CD4-positive, alpha-beta T cell treated with Interleukin-4 for 1 hour (primary cell): ENCODE measurements around the gene MITF.

Source experiments
- DNase-seq, 2 donors: peaks; one replicate each; pipeline ENCODE4 v3.0.0-alpha.2; 2020 to 2022

MITF gene

GRCh38 chr3:69729147-69729919, 9.9 kb upstream of the MITF start:
- no peak for DNase-seq

DNA sequence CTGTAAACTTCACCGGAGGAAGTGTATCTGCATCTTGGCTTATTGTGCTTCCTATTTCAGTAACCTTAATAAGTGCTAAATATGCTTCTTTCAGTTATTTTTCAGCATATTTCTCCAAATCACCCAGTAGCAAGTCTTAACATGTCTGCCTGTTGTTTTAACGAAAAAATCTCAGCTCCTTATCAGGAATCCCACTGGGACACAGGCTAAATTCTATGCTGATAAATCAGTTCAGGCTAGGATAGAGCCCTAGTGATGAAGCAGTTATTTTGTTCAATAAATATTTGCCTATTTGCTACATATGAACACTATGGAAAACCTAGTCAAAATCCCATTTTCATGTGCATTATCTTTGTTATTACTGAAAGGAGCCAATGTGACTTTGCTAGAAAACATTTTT, 8.2 kb upstream of the MITF start:
- no peak for DNase-seq

DNA sequence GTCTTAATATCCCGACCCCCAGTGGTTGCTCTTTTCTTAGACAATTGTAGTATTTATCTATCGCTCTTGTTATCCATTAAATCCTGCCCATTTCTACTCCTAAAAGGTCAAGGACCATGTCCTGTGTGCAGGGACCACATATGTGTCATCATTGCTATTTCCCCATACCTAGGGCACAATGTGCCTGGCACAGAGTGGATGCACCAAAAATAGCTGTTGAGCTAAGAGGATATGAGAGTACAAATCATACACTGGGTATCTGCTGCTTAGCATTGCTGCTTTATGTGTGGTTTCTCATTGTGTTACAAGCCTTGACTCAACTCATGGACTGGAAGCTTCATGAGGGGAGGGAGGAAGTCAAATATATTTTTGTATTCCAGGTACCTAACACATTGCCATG, 3.4 kb upstream of the MITF start:
- DNase-seq: no peak

DNA sequence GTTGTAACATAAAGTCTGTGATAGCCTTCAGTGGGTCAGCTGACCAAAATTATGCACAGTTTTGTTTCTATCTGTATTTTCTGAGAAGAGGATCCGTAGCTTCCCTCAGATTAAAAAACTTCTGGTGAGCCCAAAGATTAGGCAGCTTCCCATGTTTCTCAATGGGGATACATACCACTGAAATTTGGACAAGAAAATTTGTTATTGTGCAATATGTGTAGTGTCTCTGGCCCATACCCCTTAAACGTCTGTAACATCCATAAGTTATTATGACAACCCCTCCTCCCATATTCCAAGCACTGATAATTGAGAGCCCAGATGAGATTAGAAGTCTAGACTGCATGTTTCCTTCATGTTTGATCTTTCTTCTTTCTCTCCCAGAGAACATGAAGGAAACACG, 1.9 kb upstream of the MITF start:
- no peak for DNase-seq

GRCh38 chr3:69738315-69738714, 949 bp upstream of the MITF start:
- DNase-seq: no peak

DNA sequence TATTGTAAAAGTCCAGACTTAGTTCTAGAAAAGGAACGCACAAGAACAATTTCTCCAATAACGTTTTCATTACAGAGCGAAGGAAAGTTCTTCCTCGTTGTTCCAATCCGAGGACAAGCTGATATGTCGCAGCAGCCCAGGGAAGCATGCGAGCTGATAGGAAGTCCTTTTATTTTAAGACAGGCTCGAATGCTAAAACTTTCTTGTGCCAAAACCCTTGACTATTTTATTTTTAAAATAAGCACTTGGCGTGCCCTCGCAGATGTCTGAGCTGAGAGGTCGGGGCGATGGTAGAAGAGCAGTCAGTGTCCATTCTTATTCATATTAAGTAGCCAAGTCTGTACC, 433 bp upstream of the MITF start:
- no peak for DNase-seq

GRCh38 chr3:69740103-69741021, 1.1 kb downstream of the MITF start:
- no peak for DNase-seq

- DNase-seq: no peak
Observed at GRCh38 chr3:69741032-69741767, 1.9 kb downstream of the MITF start.

- DNase-seq: no peak
Observed at GRCh38 chr3:69742391-69742790, 3.1 kb downstream of the MITF start.

DNA sequence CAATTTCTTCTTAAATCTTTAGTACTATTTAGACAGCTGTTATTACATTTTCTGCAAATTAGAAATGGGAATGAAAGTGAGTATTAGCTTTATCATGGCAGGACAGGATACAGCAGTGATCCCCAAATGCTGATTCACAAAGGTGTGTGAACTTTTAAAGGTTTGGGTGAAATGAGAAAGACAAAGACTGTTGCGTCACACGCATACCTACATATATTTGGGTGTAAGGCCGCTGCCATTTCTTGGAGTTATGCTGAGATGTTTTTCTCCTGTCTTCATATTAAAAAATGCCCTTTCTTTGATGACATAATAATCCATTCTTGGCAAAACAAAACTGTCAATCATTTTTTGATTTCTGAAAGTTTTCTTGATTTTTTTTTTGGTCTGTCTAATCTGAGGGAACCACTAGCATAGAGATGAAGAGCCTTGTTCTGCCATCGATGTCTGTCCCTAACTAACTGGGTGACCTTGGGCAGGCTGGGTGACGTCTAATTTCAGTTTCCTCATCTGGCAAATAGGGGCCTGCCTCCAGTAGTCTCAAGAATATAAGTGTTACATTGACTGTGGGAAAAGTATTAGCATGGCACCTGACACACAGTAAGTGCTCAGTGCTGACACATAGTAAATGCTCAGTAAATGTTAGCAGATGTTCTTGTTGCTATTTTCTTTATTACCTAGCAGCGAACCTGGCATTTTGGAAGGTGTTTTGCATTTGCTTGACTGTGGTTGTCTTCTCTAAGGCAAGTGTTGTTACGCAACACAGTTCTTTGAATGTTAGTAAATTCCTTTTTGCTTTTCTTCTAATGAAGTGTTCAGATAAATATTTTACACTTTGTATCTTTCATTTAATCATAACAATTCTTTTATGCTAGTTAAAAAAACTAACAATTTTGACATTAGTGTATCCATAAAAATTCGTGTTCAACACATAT, 5.0 kb downstream of the MITF start:
- DNase-seq: no peak

DNA sequence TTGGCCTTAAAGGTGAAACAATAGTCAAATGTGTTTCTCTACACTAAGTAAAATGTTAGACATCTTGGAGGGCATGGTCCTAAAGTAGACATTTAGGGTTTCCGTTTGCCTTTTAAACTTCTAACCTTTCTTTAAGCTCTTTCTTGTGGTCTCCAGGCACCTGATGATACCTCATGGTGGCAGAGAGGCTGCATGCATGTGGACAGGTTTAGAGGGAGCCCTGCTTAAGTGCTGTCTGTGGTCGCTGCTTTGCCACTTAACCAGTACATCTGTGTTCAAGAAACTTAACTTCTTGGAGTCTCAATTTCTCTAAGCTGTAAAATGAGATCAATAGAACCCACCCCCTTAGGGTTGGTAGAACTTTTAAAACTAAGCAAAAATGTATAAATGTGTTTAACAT, 6.2 kb downstream of the MITF start:
- DNase-seq: no peak

DNA sequence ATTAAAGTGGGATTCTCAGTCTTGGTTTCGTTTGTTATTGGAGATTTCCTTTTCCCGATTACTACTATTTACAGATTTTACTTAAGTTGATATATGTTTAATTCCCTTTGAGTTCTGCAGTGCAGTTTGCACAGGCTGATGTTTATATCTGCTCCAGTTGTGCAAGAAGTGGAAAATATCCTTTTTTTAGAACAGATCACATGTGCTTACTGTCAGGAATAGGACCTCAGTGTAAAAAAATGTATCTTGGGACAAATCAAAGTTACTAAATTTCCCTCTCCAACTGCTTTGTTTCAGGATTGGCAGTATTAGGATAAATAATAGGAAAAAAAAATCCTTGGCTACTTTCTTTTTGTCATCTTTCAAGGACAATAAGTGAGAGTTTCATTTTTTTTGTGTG, 6.9 kb downstream of the MITF start:
- DNase-seq: no peak

DNA sequence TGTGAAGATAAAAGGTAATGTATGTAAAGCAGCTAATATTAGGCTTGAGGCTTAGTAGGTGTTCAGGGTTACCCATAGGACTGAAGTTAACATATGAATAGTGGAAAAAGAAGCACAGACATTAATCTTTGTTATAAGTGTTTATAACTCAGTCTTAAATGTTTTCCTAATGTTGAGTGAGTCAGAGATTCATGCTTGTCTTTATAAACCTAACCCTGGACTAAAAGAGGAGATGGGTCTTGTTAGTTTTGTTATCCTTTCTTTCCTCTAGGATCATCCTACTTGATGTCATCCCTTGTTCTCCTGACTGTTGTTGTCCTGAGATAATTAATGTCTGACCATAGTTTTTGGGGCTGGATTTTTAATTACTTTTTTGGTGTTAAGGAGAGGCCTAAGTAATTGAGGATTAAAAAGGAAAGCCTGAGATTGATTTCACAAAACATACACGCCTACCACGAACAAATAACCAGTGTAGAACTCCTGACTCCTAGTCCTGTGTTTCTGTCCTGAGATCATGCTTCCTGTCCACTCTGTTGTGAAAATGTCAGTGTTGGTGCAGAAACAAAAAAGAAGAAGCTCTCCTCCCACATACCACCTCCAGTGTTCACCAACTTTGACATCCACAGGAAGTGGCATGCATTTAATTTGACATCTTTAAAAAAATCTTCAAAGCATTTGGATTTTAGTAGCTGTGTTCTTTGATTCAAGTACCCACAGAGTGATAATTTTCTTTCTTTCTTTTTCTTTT, 8.4 kb downstream of the MITF start:
- no peak for DNase-seq

GRCh38 chr3:69748503-69748902, 9.2 kb downstream of the MITF start:
- DNase-seq: no peak

GRCh38 chr3:69749461-69749860, 10.2 kb downstream of the MITF start:
- DNase-seq: no peak

DNA sequence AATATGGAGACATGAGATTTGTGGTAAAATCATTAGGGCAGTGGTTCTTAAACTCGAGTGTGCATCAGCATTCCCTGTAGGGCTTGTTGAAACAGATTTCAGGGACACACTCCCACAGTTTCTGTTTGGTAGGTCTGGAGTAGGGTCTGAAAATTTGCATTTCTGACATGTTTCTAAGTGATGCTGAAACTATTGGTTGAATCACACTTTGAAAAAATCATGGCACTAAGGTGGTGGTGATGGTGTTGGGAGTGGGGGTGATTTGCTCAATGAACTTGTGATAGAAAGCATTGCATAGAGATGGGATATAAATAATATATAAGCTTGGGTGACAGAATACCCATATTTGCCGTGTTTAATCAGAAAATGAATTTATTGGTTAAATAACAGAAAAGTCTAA, 11.3 kb downstream of the MITF start:
- DNase-seq: no peak

DNA sequence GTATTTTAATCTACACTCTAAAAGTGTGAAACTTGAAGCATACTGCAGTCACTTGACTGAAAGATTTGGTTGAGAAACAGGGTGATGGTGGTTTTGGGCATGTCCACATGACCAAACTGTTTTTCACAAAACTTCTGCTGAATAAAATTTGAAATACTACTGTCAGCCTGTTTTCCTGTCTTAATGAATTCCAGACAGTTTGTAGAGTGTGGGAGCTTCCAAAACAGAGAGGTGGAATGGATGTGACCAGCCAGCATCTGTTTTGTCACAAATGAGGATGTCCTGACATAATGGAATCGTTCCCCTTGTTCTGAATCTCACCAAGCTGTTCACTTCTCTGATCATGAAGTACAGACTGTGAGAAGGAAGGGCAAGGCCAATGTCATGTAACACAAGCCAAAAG, 11.8 kb downstream of the MITF start:
- no peak for DNase-seq

- no peak for DNase-seq
Observed at GRCh38 chr3:69752241-69752640, 13.0 kb downstream of the MITF start.

DNA sequence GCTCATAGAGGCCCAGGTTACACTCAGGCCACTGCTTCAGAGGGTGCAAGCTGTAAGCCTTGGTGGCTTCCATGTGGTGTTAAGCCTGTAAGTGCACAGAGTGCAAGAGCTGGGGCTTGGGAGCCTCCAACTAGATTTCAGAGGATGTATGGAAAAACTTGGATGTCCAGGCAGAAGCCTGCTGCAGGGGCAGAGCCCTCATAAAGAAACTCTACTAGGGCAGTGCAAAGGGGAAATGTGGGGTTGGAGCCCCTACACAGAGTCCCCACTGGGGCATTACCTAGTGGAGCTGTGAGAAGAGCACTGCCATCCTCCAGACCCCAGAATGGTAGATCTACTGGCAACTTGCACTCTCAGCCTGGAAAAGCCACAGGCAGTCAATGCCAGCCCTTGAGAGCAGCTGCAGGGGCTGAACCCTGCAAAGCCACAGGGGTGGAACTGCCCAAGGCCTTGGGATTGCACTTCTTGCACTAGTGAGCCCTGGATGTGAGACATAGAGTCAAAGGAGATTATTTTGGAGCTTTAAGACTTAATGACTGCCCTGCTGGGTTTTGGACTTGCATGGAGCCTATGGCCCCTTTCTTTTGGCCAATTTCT, 14.0 kb downstream of the MITF start:
- DNase-seq: no peak

DNA sequence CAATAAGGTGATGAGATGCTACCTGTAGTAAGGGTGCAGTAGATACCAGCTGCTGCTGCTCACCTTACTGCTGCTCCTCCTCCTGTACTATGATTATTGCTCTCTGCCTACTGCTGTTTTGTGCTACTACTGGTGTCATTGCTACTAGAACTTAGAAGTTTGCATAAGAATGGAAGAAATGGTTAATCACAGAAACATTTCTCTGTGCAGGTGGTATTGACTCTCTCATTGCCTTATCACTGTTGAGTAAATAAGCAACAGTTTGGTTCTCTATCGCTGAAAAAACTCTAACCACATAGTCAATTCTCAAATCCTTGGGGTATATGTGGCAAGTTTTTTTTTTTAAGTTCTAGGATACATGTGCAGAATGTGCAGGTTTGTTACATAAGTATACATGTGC, 16.5 kb downstream of the MITF start:
- no peak for DNase-seq
